MG63 (cell line): ENCODE results near the gene TMEM178B. TPM values are rescaled to one million over a fixed set of nuclear protein-coding genes. Genes with fewer than 3 reads are reported as not detected.

Source experiments
- DNase-seq: peaks from one replicate; pipeline ENCODE4 v3.0.0-alpha.2; 2020
- H3K27me3 ChIP-seq: fragments of 250-450 bp; sonication (Bioruptor Pico); 2 replicates; pipeline ENCODE4 v1.5.1; 2020; ENCODE audit warnings: mild to moderate bottlenecking, moderate library complexity
- H3K36me3 ChIP-seq: fragments of 250-450 bp; sonication (Bioruptor Pico); 2 replicates; pipeline ENCODE4 v1.5.1; 2020; ENCODE audit warnings: mild to moderate bottlenecking, moderate library complexity
- H3K4me3 ChIP-seq: fragments of 250-450 bp; sonication (Bioruptor Pico); 2 replicates; pipeline ENCODE4 v1.5.1; 2020; ENCODE audit warnings: mild to moderate bottlenecking, moderate library complexity
- H3K9me3 ChIP-seq: fragments of 250-450 bp; sonication (Bioruptor Pico); 2 replicates; pipeline ENCODE4 v1.5.1; 2020; ENCODE audit warnings: mild to moderate bottlenecking, moderate library complexity
- total RNA-seq: library from RNA; depleted of rRNA; stranded (reverse); fragments of >200 nt; shearing (Covaris generic); gene quantifications from 2 replicates; pipeline ENCODE4 v1.2.3, GENCODE V29; 2014; ENCODE audit warnings: low replicate concordance

TMEM178B gene
- total RNA-seq, 1 experiment from 2014 or later = 0.10 TPM

GRCh38 chr7:141352955-141353354, 279.1 kb downstream of the TMEM178B start:
- H3K9me3 ChIP-seq = no peaks in the 10 kb centered on the region
- no peak overlapping the region for H3K4me3 ChIP-seq
- DNase-seq = no peak

GRCh38 chr7:141354251-141354650, 280.4 kb downstream of the TMEM178B start:
- Histone ChIP-seq H3K27me3 (no peaks in the 10 kb centered on the region), H3K36me3 (no peaks in the 10 kb centered on the region), H3K4me3 (no peak overlapping the region), H3K9me3 (no peaks in the 10 kb centered on the region)
- peak; percentile 7 for DNase-seq

More at GRCh38 chr7:141352955-141353354, 279.1 kb downstream of the TMEM178B start:
- Histone ChIP-seq H3K27me3 (no peaks in the 10 kb centered on the region), H3K36me3 (no peaks in the 10 kb centered on the region)

DNA sequence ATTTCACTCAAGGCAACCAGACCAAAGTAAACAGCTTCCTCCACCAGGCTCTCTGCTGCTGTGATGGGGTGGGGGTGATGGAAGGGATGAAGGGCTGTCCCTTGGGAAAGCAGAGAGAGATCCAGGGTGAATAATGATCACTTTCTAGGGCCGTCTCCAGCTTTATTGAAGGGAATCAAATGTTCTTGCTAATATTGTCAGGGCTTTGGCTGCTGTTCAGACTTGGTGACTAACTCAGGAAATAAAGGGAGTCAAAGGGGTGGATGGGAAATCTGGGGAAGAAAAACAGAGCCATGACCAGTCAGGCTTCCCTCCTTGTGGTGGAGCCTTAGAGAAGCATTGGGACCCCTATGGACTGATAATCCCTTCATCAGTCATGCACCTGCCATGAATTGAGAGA, 281.2 kb downstream of the TMEM178B start:
- peak; percentile 25 for DNase-seq
- no peaks in the 10 kb centered on the region for H3K27me3 ChIP-seq

DNA sequence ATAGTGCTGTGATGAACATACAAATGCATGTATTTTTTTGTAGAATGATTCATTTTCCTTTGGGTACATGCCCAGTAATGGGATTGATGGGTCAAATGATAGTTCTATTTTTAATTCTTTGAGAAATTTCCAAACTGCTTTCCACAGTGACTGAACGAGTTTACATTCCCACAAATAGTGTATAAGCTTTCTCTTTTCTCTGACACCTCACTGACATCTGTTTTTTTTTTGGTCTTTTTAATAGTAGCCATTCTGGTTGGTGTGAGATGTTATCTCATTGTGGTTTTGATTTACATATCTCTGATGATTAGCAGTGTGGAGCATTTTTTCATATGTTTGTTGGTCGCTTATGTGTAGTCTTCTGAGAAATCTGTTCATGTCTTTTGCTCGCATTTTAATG, 282.3 kb downstream of the TMEM178B start:
- no peaks in the 10 kb centered on the region for H3K27me3 ChIP-seq
- H3K4me3 ChIP-seq = no peak overlapping the region
- no peaks in the 10 kb centered on the region for H3K9me3 ChIP-seq
- H3K36me3 ChIP-seq = no peaks in the 10 kb centered on the region
- no peak for DNase-seq

More for the DNA sequence above, 281.2 kb downstream of the TMEM178B start:
- H3K36me3 ChIP-seq = no peaks in the 10 kb centered on the region
- no peaks in the 10 kb centered on the region for H3K9me3 ChIP-seq
- no peak overlapping the region for H3K4me3 ChIP-seq

GRCh38 chr7:141358386-141358785, 284.5 kb downstream of the TMEM178B start:
- H3K4me3 ChIP-seq = no peak overlapping the region
- no peak for DNase-seq

DNA sequence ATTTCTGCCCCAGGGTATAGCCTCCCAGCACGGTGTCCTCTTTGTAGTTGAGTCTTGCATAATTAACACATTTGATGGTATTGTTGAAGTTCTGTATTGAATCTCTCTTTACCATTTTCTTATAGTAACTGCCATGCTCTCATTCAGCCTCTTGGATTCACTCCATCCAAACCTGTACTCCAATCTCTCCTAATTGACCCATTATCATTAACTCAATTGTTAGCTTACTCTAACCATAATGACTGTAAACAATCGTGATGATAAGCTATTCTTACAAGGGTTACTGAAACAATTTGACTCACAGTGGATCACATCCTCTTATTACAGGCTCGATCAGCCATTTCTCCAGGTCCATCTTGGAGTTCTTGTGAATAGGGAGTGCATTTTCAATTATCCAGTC, 285.4 kb downstream of the TMEM178B start:
- Histone ChIP-seq H3K27me3 (no peaks in the 10 kb centered on the region), H3K4me3 (no peak overlapping the region), H3K9me3 (no peaks in the 10 kb centered on the region), H3K36me3 (no peaks in the 10 kb centered on the region)
- no peak for DNase-seq

More at GRCh38 chr7:141358386-141358785, 284.5 kb downstream of the TMEM178B start:
- Histone ChIP-seq H3K36me3 (no peaks in the 10 kb centered on the region), H3K9me3 (no peaks in the 10 kb centered on the region), H3K27me3 (no peaks in the 10 kb centered on the region)

DNA sequence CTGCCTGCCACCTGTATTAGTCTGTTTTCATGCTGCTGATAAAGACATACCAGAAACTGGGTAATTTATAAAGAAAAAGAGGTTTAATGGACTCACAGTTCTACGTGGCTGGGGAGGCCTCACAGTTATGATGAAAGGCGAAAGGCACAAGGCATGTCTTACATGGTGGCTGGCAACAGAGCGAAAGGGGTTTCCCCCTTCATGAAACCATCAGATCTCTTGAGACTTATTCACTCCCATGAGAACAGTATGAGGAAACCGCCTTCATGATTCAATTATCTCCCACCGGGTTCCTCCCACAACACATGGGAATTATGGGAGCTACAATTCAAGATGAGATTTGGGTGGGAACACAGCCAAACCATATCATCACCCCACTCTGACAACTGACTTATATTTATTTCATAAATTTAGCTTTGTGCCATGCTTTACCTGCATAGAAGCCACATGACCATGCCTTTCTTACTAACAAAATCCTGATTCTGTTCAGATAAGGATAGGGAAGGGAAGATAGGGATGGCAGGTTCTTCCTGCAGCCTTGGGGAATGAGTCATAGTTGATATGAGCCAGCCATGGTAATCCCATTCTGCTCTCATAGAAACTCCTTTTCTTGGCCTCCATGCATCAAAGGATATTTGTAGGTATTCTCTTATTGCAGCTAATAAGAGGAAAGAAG, 286.0 kb downstream of the TMEM178B start:
- H3K36me3 ChIP-seq = no peaks in the 10 kb centered on the region
- no peak overlapping the region for H3K4me3 ChIP-seq
- no peak for DNase-seq
- H3K27me3 ChIP-seq = no peaks in the 10 kb centered on the region
- H3K9me3 ChIP-seq = no peaks in the 10 kb centered on the region

DNA sequence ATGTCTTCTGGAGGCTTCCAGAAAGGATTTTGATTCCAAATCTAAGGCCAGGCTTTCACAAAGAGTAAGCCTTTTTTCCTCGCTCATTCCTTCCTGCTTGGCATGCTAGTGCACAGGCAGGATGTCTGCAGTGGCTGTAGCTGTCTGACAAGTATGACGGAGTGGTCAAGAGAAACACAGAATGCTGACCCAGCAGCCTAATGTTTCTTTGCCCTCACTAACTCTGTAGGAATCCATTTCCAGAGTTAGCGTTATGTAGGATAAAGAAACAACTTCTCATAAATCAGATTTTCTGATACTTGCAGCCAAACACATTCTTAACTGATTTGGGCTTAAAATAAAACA, 286.5 kb downstream of the TMEM178B start:
- no peaks in the 10 kb centered on the region for H3K27me3 ChIP-seq
- no peak for DNase-seq
- no peaks in the 10 kb centered on the region for H3K36me3 ChIP-seq
- H3K4me3 ChIP-seq = no peak overlapping the region
- no peaks in the 10 kb centered on the region for H3K9me3 ChIP-seq

DNA sequence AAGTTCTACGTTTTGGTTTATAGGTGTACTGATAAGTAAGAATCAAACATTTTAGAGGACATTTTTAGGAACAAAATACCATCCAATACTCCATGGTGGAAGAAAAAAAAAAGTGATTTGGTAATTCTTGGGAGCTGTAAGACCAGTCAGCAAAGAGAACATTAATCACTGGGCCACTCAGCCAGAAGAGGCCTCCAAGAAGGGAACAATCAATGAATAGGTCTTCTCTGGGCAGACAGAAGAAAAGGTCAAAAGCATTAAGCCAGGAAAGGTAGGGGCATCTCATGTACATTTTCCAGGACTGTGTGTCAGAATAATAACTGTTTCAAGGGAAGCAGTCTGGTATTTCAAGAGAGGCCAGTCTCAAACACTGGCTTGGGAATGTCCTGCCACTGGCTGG, 286.9 kb downstream of the TMEM178B start:
- Histone ChIP-seq H3K9me3 (no peaks in the 10 kb centered on the region), H3K36me3 (no peaks in the 10 kb centered on the region), H3K27me3 (no peaks in the 10 kb centered on the region), H3K4me3 (no peak overlapping the region)
- no peak for DNase-seq

- Histone ChIP-seq H3K9me3 (no peaks in the 10 kb centered on the region), H3K4me3 (no peak overlapping the region), H3K27me3 (no peaks in the 10 kb centered on the region), H3K36me3 (no peaks in the 10 kb centered on the region)
- no peak for DNase-seq
Measured at GRCh38 chr7:141361479-141361878, 287.6 kb downstream of the TMEM178B start.

- H3K4me3 ChIP-seq = no peak overlapping the region
- DNase-seq = no peak
- H3K36me3 ChIP-seq = no peaks in the 10 kb centered on the region
- no peaks in the 10 kb centered on the region for H3K9me3 ChIP-seq
- H3K27me3 ChIP-seq = no peaks in the 10 kb centered on the region
Measured at GRCh38 chr7:141361960-141362359, 288.1 kb downstream of the TMEM178B start.

DNA sequence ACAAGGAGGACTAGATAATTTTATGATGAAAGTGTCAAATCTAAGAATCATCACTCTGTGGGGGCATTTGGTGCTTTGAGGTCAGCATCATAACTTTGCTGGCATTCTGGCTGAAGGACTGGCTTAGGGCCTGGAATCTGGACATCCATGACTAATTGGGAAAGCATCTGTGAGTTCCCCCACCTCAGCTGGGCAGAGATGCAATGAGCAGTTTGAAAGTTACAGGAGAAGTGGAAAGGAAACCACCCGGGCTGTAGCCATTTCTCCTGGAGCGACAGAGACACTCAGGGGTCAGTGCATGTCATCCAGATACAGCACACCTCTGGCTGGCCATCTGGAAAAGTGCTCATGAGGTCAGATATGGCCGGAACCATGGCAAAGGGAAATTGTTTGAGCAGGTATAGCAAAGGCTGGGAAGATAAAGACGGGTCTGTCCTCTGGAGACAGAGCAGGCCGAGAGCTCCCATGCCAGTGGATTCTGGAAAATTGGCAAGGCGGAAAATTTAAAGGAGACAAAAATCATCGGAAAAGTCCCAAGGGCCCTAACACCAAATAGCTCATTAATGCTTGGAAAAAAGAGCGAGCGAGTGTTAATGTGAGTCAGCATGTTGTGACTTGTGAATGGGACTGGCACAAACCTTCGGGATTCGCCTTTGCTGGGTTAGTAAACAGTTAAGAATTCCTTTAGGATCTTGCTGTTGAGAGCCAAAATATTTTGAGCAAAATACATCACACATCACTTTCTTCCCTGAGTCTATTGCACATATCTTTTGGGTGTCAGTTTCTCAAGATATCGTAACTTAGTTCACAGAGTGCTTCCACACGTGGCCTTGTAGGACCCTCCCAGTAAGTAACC, 288.9 kb downstream of the TMEM178B start:
- Histone ChIP-seq H3K4me3 (no peak overlapping the region), H3K27me3 (no peaks in the 10 kb centered on the region), H3K36me3 (no peaks in the 10 kb centered on the region), H3K9me3 (no peaks in the 10 kb centered on the region)
- DNase-seq = peak; percentile 66

GRCh38 chr7:141363748-141364147, 289.9 kb downstream of the TMEM178B start:
- no peaks in the 10 kb centered on the region for H3K36me3 ChIP-seq
- H3K4me3 ChIP-seq = no peak overlapping the region
- DNase-seq = no peak
- H3K27me3 ChIP-seq = no peaks in the 10 kb centered on the region
- no peaks in the 10 kb centered on the region for H3K9me3 ChIP-seq

- H3K36me3 ChIP-seq = no peaks in the 10 kb centered on the region
- no peak for DNase-seq
Measured at GRCh38 chr7:141366091-141366621, 292.3 kb downstream of the TMEM178B start.

GRCh38 chr7:141369422-141369821, 295.6 kb downstream of the TMEM178B start:
- no peak overlapping the region for H3K4me3 ChIP-seq
- DNase-seq = no peak
- H3K27me3 ChIP-seq = no peaks in the 10 kb centered on the region
- no peaks in the 10 kb centered on the region for H3K36me3 ChIP-seq
- no peaks in the 10 kb centered on the region for H3K9me3 ChIP-seq

More at GRCh38 chr7:141366091-141366621, 292.3 kb downstream of the TMEM178B start:
- Histone ChIP-seq H3K4me3 (no peak overlapping the region), H3K27me3 (no peaks in the 10 kb centered on the region), H3K9me3 (no peaks in the 10 kb centered on the region)

GRCh38 chr7:141370178-141370577, 296.3 kb downstream of the TMEM178B start:
- no peaks in the 10 kb centered on the region for H3K27me3 ChIP-seq
- DNase-seq = peak; percentile 6
- H3K9me3 ChIP-seq = no peaks in the 10 kb centered on the region
- no peak overlapping the region for H3K4me3 ChIP-seq
- H3K36me3 ChIP-seq = no peaks in the 10 kb centered on the region

DNA sequence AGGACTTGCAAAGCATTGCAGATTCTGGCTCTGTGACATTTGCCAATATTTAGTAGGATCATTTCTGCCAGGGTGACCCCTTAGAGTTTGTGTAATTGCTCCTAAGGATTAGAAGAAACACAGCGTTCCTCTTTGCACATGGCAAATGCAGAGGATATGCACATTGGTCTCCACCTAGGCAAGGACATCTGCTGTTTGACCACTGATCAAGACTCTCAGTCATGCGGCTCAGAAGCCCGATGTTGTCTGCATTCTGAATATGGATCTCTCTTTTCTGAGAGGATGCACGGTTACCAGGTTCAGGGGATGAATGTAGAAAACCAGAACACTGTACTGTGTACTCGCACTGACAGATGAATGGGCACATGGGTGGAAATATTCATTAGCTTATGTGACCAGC, 296.8 kb downstream of the TMEM178B start:
- no peaks in the 10 kb centered on the region for H3K27me3 ChIP-seq
- no peak for DNase-seq

More for the DNA sequence above, 296.8 kb downstream of the TMEM178B start:
- Histone ChIP-seq H3K9me3 (no peaks in the 10 kb centered on the region), H3K4me3 (no peak overlapping the region), H3K36me3 (no peaks in the 10 kb centered on the region)
